ENCODE data around the gene MRGPRF. TPM values are rescaled to one million over a fixed set of nuclear protein-coding genes. Genes with fewer than 3 reads are reported as not detected.

MRGPRF gene
- total RNA-seq, 3 donors from 2014 or later (not counting 1 experiment from before 2014, with no cell fraction given), result not detected

DNA sequence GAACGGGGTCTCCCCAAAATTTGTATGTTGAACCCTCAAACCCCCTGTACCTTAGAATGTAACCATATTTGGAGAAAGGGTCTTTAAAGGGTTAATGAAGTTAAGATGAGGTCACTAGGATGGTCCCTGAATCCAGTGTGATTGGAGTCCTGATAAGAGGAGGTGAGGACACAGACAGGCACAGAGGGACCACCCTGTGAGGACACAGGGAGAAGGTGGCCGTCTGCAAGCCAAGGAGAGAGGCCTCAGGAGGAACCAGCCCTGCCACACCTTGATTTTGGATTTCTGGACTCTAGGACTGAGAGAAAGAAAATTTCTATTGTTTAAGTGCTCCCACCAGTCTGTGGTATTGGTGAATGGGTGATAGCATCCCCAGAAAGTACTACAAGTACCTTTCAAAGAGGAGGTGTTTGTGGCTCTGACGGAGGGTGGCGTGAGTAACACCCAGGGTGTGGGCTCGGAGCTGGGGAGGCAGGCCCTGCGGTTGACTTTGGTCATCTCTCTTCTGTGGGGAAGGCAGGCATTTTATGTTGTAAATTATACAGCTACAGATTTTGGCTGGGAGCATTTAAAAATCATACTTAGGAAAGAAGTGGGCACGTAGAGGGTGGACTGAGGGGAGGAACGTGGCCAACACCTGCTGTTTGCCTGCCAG lies 13.8 kb downstream of the MRGPRF start:
- peak overlapping the region; percentile 73 to 89 for H3K27ac Mint-ChIP-seq
- peaks cover 0 to 2% of the 10 kb centered on the region in 2 donors for H3K27me3 Mint-ChIP-seq (ENCODE audit: low read depth in 2 of 2)
- ATAC-seq, result peak; percentile 78 to 97 (median 93)
- no peaks in the 10 kb centered on the region for H3K9me3 Mint-ChIP-seq
- H3K4me3 Mint-ChIP-seq, result peak overlapping the region; percentile 67
- Histone ChIP-seq H3K4me1 (ENCODE audit: control insufficient read depth, insufficient read depth, low read length) (peaks cover 25% of the 10 kb centered on the region), H3K27me3 (ENCODE audit: control insufficient read depth, insufficient read depth, low read length) (no peaks in the 10 kb centered on the region), H3K9me3 (ENCODE audit: control insufficient read depth, insufficient read depth, low read length) (no peaks in the 10 kb centered on the region), H3K36me3 (ENCODE audit: control insufficient read depth, insufficient read depth, low read length) (no peaks in the 10 kb centered on the region), H3K27ac (ENCODE audit: low read length) (peak overlapping the region; percentile 61), H3K4me3 (ENCODE audit: low read length) (no peak overlapping the region)
- peak; percentile 19 to 69 for DNase-seq
- intact Hi-C loops (cut with micrococcal nuclease), result loop anchor here (1.0 to 2.0 kb wide), 3 partner anchors 50 to 298 kb away; partner anchors contain the start of gene TPCN2
- H3K4me1 Mint-ChIP-seq, result peaks cover 20 to 29% of the 10 kb centered on the region in 2 donors
- TF ChIP-seq, protein P1, sequence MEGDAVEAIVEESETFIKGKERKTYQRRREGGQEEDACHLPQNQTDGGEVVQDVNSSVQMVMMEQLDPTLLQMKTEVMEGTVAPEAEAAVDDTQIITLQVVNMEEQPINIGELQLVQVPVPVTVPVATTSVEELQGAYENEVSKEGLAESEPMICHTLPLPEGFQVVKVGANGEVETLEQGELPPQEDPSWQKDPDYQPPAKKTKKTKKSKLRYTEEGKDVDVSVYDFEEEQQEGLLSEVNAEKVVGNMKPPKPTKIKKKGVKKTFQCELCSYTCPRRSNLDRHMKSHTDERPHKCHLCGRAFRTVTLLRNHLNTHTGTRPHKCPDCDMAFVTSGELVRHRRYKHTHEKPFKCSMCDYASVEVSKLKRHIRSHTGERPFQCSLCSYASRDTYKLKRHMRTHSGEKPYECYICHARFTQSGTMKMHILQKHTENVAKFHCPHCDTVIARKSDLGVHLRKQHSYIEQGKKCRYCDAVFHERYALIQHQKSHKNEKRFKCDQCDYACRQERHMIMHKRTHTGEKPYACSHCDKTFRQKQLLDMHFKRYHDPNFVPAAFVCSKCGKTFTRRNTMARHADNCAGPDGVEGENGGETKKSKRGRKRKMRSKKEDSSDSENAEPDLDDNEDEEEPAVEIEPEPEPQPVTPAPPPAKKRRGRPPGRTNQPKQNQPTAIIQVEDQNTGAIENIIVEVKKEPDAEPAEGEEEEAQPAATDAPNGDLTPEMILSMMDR (IDR thresholded peaks at IDR 0.05), result no peak
- 64% methylated on average over 8 of the region's 8 CpGs for WGBS (ENCODE audit: insufficient coverage)
- no peaks in the 10 kb centered on the region for H3K36me3 Mint-ChIP-seq

DNA sequence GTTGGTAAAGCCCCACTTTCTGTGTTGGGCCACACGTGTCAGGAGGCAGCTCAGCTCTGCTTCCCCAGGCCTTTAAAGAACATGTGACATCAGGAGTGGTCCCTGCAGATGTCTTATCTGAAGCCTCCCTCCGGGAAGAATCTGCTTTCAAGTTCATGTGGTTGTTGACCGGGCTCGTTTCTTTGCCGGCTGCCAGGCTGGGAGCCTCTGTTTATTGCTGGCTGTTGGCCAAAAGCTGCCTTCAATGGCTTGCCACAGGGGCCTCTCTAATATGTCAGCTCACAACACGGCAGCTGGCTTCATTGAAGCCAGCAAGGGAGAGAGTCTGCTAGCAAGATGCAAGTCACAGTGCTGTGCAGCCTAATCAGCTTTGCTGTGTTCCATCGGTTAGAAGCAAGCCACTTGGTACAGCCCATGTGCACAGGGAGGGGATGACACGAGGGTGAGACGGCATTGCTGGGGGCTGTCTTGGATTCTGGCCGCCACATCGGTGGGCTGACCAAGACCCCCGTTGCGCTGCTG lies 14.6 kb downstream of the MRGPRF start:
- ATAC-seq (peak in 1 of 3 donors; percentile 25), DNase-seq (no peak)
- peaks cover 20 to 29% of the 10 kb centered on the region in 2 donors for H3K4me1 Mint-ChIP-seq
- H3K27me3 Mint-ChIP-seq (ENCODE audit: low read depth in 2 of 2), result peaks cover 6 to 8% of the 10 kb centered on the region in 2 donors
- peak overlapping the region; percentile 58 for H3K4me3 Mint-ChIP-seq
- 41% methylated on average over 13 of the region's 13 CpGs for WGBS (ENCODE audit: insufficient coverage)
- no peaks in the 10 kb centered on the region for H3K36me3 Mint-ChIP-seq
- H3K4me3 ChIP-seq (ENCODE audit: low read length), result no peak overlapping the region
- H3K4me1 ChIP-seq (ENCODE audit: control insufficient read depth, insufficient read depth, low read length), result peaks cover 25% of the 10 kb centered on the region
- peak overlapping the region in 1 of 2 donors; percentile 89 for H3K27ac Mint-ChIP-seq
- intact Hi-C loops (cut with micrococcal nuclease), result loop anchor here (2.0 kb wide), 1 partner anchor 50 kb away; the partner anchor contains the start of gene TPCN2
- no peak overlapping the region for H3K27ac ChIP-seq (ENCODE audit: low read length)
- H3K9me3 ChIP-seq (ENCODE audit: control insufficient read depth, insufficient read depth, low read length), result no peaks in the 10 kb centered on the region
- no peaks in the 10 kb centered on the region for H3K9me3 Mint-ChIP-seq
- H3K36me3 ChIP-seq (ENCODE audit: control insufficient read depth, insufficient read depth, low read length), result no peaks in the 10 kb centered on the region
- H3K27me3 ChIP-seq (ENCODE audit: control insufficient read depth, insufficient read depth, low read length), result no peaks in the 10 kb centered on the region
- TF ChIP-seq, protein P1 (IDR thresholded peaks at IDR 0.05), result no peak

DNA sequence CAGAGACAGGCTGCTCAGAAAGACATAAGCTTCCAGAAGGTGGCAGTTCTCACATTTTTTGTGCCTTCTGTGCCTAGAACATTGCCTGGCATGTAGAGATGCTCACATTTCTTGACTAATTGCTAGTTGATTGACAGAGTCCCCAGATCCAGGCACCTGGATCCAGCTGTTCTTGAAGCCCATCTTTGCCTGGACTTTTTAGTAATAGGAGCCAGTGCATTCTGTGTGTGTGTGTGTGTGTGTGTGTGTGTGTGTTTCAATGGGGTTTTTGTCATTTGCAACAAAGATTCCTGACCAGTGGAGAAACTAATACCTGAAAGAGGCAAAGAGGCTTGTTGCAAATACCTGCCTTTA lies 15.1 kb downstream of the MRGPRF start:
- H3K4me1 Mint-ChIP-seq, result peaks cover 20 to 29% of the 10 kb centered on the region in 2 donors
- no peak for ATAC-seq
- H3K27me3 ChIP-seq (ENCODE audit: control insufficient read depth, insufficient read depth, low read length), result no peaks in the 10 kb centered on the region

More for the DNA sequence above, 15.1 kb downstream of the MRGPRF start:
- Mint-ChIP-seq H3K4me3 (peak overlapping the region; percentile 17), H3K36me3 (no peaks in the 10 kb centered on the region), H3K9me3 (no peaks in the 10 kb centered on the region), H3K27ac (peak overlapping the region in 1 of 2 donors; percentile 89), H3K27me3 (ENCODE audit: low read depth in 2 of 2) (peaks cover 7 to 8% of the 10 kb centered on the region in 2 donors)
- intact Hi-C loops (cut with micrococcal nuclease), result loop anchor here (2.0 kb wide), 1 partner anchor 51 kb away; the partner anchor contains the start of gene TPCN2
- H3K9me3 ChIP-seq (ENCODE audit: control insufficient read depth, insufficient read depth, low read length), result no peaks in the 10 kb centered on the region
- no peak for DNase-seq
- H3K4me3 ChIP-seq (ENCODE audit: low read length), result no peak overlapping the region
- no peaks in the 10 kb centered on the region for H3K36me3 ChIP-seq (ENCODE audit: control insufficient read depth, insufficient read depth, low read length)
- H3K27ac ChIP-seq (ENCODE audit: low read length), result no peak overlapping the region
- TF ChIP-seq, protein P1 (IDR thresholded peaks at IDR 0.05), result no peak
- H3K4me1 ChIP-seq (ENCODE audit: control insufficient read depth, insufficient read depth, low read length), result peaks cover 25% of the 10 kb centered on the region
